Testis (tissue), 5 donors: ENCODE data around the gene RNF168. TPM values are rescaled to one million over a fixed set of nuclear protein-coding genes. Genes with fewer than 3 reads are reported as not detected.
"Not testable (repeated sequence)": the region's sequence is repeated elsewhere in the genome, so short reads cannot be mapped to it uniquely, and the experiment has no call there.

Experiments used
- DNase-seq: peaks from one replicate; pipeline ENCODE4 v3.0.0-alpha.2; 2019
- H3K27ac ChIP-seq, 2 donors: fragments of 200-600 bp; sonication (generic); one replicate each; pipeline ENCODE4 v1.5.1; 2019
- H3K27me3 ChIP-seq: fragments of 200-600 bp; sonication (generic); one replicate; pipeline ENCODE4 v1.5.1; 2019
- H3K36me3 ChIP-seq: fragments of 200-600 bp; sonication (generic); one replicate; pipeline ENCODE4 v1.5.1; 2017; ENCODE audit warnings: low read depth; ENCODE audit errors: missing control alignments
- H3K4me1 ChIP-seq: fragments of 200-600 bp; sonication (generic); one replicate; pipeline ENCODE4 v1.5.1; 2019
- H3K4me3 ChIP-seq, 2 donors: fragments of 200-600 bp; sonication (generic); one replicate each; pipeline ENCODE4 v1.5.1; 2017 to 2019
- H3K9me3 ChIP-seq: fragments of 200-600 bp; sonication (generic); one replicate; pipeline ENCODE4 v1.5.1; 2017
- CTCF ChIP-seq, 3 experiments: fragments of 450-650 bp in 2 of 3; fragments of 200-600 bp in 1 of 3; sonication (generic) in 1 of 3; IDR thresholded peaks; one replicate each; pipeline ENCODE4 v1.5.1; 2016 to 2019; ENCODE audit warnings: antibody characterized with exemption in 3 of 3, mild to moderate bottlenecking in 2 of 3, moderate library complexity in 1 of 3
- POLR2A ChIP-seq: fragments of 450-650 bp; IDR thresholded peaks from one replicate; pipeline ENCODE4 v1.6.1; 2017; ENCODE audit warnings: antibody characterized with exemption, mild to moderate bottlenecking, moderate library complexity
- WGBS, 2 donors: methylation state at CpG; one replicate each; pipeline ENCODE4 v1.1.5; 2018; 5-methylcytosine and 5-hydroxymethylcytosine counted together
- intact Hi-C: fragments of 100-400 bp; cut with DNase I; formaldehyde crosslinking; loops from one replicate; pipeline ENCODE4 v1.15.1; 2023; ENCODE audit warnings: low total_unique reads
- long read RNA-seq, 2 donors: transcript quantifications; one replicate each; lab custom pipeline, GENCODE V29; 2026
- polyA plus RNA-seq: library from polyadenylated mRNA; stranded (reverse); fragments of 350-450 nt; fragmentation: Illumina TruSeq; extraction: RNeasy Lipid Tissue Mini Kit (QIAGEN cat#74804); gene quantifications from one replicate; pipeline ENCODE4 v1.2.3, GENCODE V29; 2014; ENCODE audit warnings: low read depth, low replicate concordance; ENCODE audit not compliant: insufficient read depth
- total RNA-seq, 2 donors: library from RNA; depleted of rRNA; stranded (reverse); fragments of >200 nt; gene quantifications; one replicate each; pipeline ENCODE4 v1.2.3, GENCODE V29; 2016

RNF168 gene
- total RNA-seq (10 to 100 TPM; 37.7 to 52.8 TPM), polyA plus RNA-seq (45.4 TPM)
- long read RNA-seq, donor 1, full-length matches to known transcripts, result 17 of 24 reads
- long read RNA-seq, donor 1, partial matches to known transcripts, result 7 of 24 reads
- long read RNA-seq, donor 1, other reads (novel, unspliced or antisense), result 0 of 24 reads
- long read RNA-seq, donor 2, full-length matches to known transcripts, result 3 of 8 reads
- long read RNA-seq, donor 2, partial matches to known transcripts, result 5 of 8 reads
- long read RNA-seq, donor 2, other reads (novel, unspliced or antisense), result 0 of 8 reads

- Histone ChIP-seq H3K9me3 (no peaks in the 10 kb centered on the region), H3K4me1 (peaks cover 7% of the 10 kb centered on the region), H3K27me3 (no peaks in the 10 kb centered on the region), H3K36me3 (no peaks in the 10 kb centered on the region), H3K27ac (peak within 1 kb of the TSS; percentile 87 to 92), H3K4me3 (peak within 1 kb of the TSS; percentile 79 to 99)
- TF ChIP-seq CTCF (IDR thresholded peaks at IDR 0.05) (peak in 1 of 3 experiments; percentile 3), POLR2A (no peak)
- peak; percentile 97 for DNase-seq
- intact Hi-C loops, result no loop called here
- 0 to 1% methylated on average over 5 to 62 of the region's 75 CpGs for WGBS, 2 donors
Measured at GRCh38 chr3:196503196-196504076, at the start of gene RNF168. Gene RNF168 (minus strand): TSS chr3:196503768. CDS start chr3:196503173, 595 bp downstream.

GRCh38 chr3:196552253-196552652 lies 48.7 kb upstream of the RNF168 start:
- WGBS, 2 donors, result 97 to 98% methylated on average over 5 of the region's 5 CpGs
- H3K36me3 ChIP-seq, result no peaks in the 10 kb centered on the region
- H3K27me3 ChIP-seq, result no peaks in the 10 kb centered on the region

GRCh38 chr3:196550172-196550571 lies 46.6 kb upstream of the RNF168 start:
- H3K9me3 ChIP-seq, H3K27ac ChIP-seq, H3K27me3 ChIP-seq, H3K4me1 ChIP-seq, H3K4me3 ChIP-seq, DNase-seq, intact Hi-C loops, H3K36me3 ChIP-seq: not testable (repeated sequence)
- 87% methylated on average over 3 of the region's 3 CpGs for WGBS, 2 donors

More at GRCh38 chr3:196552253-196552652, 48.7 kb upstream of the RNF168 start:
- DNase-seq, result no peak
- H3K9me3 ChIP-seq, result no peaks in the 10 kb centered on the region
- no peak for TF ChIP-seq CTCF (IDR thresholded peaks at IDR 0.05)
- TF ChIP-seq POLR2A, result no peak
- H3K4me3 ChIP-seq, result no peak overlapping the region
- intact Hi-C loops, result no loop called here
- H3K4me1 ChIP-seq, result no peaks in the 10 kb centered on the region
- no peak overlapping the region for H3K27ac ChIP-seq

GRCh38 chr3:196549312-196549711 lies 45.7 kb upstream of the RNF168 start:
- 100% methylated on average over 1 of the region's 1 CpG for WGBS, 2 donors
- H3K4me1 ChIP-seq, DNase-seq, H3K4me3 ChIP-seq, H3K27me3 ChIP-seq, intact Hi-C loops, H3K9me3 ChIP-seq, H3K36me3 ChIP-seq, H3K27ac ChIP-seq: not testable (repeated sequence)

- H3K9me3 ChIP-seq, result no peaks in the 10 kb centered on the region
- no peaks in the 10 kb centered on the region for H3K4me1 ChIP-seq
Measured at GRCh38 chr3:196547067-196547466, 43.5 kb upstream of the RNF168 start.

More at GRCh38 chr3:196547067-196547466, 43.5 kb upstream of the RNF168 start:
- no peak for DNase-seq
- Histone ChIP-seq H3K27me3 (no peaks in the 10 kb centered on the region), H3K36me3 (no peaks in the 10 kb centered on the region), H3K4me3 (no peak overlapping the region), H3K27ac (no peak overlapping the region)
- WGBS, 2 donors, result 87 to 97% methylated on average over 2 of the region's 2 CpGs
- intact Hi-C loops, result no loop called here
- TF ChIP-seq POLR2A (no peak), CTCF (IDR thresholded peaks at IDR 0.05) (no peak)
